Neural cell (in vitro differentiated cells): ENCODE measurements around the gene AMFR. TPM values are rescaled to one million over a fixed set of nuclear protein-coding genes. Genes with fewer than 3 reads are reported as not detected.

Experiments
- H2AFZ ChIP-seq: fragments of 200-600, 300-800 bp; sonication (generic), shearing (Covaris generic); 2 replicates; pipeline ENCODE4 v1.6.0; 2014; ENCODE audit warnings: low read depth, mild to moderate bottlenecking, antibody characterized with exemption, low read length, moderate library complexity
- H3F3A ChIP-seq: fragments of 200-600 bp; shearing (Covaris generic); 2 replicates; pipeline ENCODE4 v1.6.1; 2016; ENCODE audit warnings: mild to moderate bottlenecking, moderate library complexity, mixed read lengths, antibody characterized with exemption, low read length; ENCODE audit not compliant: insufficient read depth, poor library complexity, severe bottlenecking
- H3K27ac ChIP-seq: fragments of 200-600, 300-800 bp; sonication (generic), shearing (Covaris generic); 2 replicates; pipeline ENCODE4 v1.5.1; 2014; ENCODE audit warnings: mild to moderate bottlenecking, low read length, moderate library complexity
- H3K27me3 ChIP-seq: fragments of 300-800, 200-600 bp; sonication (generic), shearing (Covaris generic); 2 replicates; pipeline ENCODE4 v1.6.0; 2014; ENCODE audit warnings: mild to moderate bottlenecking, low read depth, low read length, moderate library complexity; ENCODE audit not compliant: insufficient read depth
- H3K36me3 ChIP-seq: fragments of 300-800, 200-600 bp; sonication (generic), shearing (Covaris generic); 2 replicates; pipeline ENCODE4 v1.5.1; 2014; ENCODE audit warnings: mild to moderate bottlenecking, antibody characterized with exemption, low read length, moderate library complexity; ENCODE audit not compliant: insufficient read depth
- H3K4me2 ChIP-seq: fragments of 300-800, 200-600 bp; sonication (generic), shearing (Covaris generic); 2 replicates; pipeline ENCODE4 v1.6.0; 2014; ENCODE audit warnings: mild to moderate bottlenecking, low read length
- H3K4me3 ChIP-seq: fragments of 300-800, 200-600 bp; sonication (generic), shearing (Covaris generic); 2 replicates; pipeline ENCODE4 v1.5.1; 2014; ENCODE audit warnings: mild to moderate bottlenecking, low read length, moderate library complexity
- H3K79me2 ChIP-seq: fragments of 200-600 bp; shearing (Covaris generic); replicated peaks from 2 replicates; pipeline ENCODE4 v1.6.0; 2014; ENCODE audit warnings: mild to moderate bottlenecking, low read length, moderate library complexity; ENCODE audit not compliant: insufficient read depth
- H3K9ac ChIP-seq: fragments of 300-800, 200-600 bp; sonication (generic), shearing (Covaris generic); 2 replicates; pipeline ENCODE4 v1.6.1; 2016; ENCODE audit warnings: mild to moderate bottlenecking, low read length, mixed read lengths
- H3K9me2 ChIP-seq: fragments of 200-600 bp; shearing (Covaris generic); 2 replicates; pipeline ENCODE4 v1.6.1; 2016; ENCODE audit warnings: mild to moderate bottlenecking, low read length, mixed read lengths; ENCODE audit not compliant: insufficient read depth
- H3K9me3 ChIP-seq: fragments of 200-600, 300-800 bp; sonication (generic), shearing (Covaris generic); 2 replicates; pipeline ENCODE4 v1.6.1; 2016; ENCODE audit warnings: mild to moderate bottlenecking, mixed run types, low read length, moderate library complexity, mixed read lengths
- H4K20me1 ChIP-seq: fragments of 200-600 bp; shearing (Covaris generic); 2 replicates; pipeline ENCODE4 v1.6.1; 2016; ENCODE audit warnings: mild to moderate bottlenecking, mixed run types; ENCODE audit not compliant: insufficient read depth
- CTCF ChIP-seq: fragments of 450-650 bp; IDR thresholded peaks from 2 replicates; pipeline ENCODE4 v1.5.1; 2014; ENCODE audit warnings: antibody characterized with exemption, mild to moderate bottlenecking, moderate library complexity; ENCODE audit not compliant: poor library complexity, severe bottlenecking
- EP300 ChIP-seq: fragments of 450-650 bp; conservative IDR thresholded peaks from 2 replicates; pipeline ENCODE4 v1.6.1; 2014; ENCODE audit warnings: antibody characterized with exemption, mild to moderate bottlenecking, moderate library complexity; ENCODE audit not compliant: poor library complexity, severe bottlenecking
- EZH2 ChIP-seq: fragments of 200-600, 300-800 bp; shearing (Covaris generic), sonication (generic); IDR thresholded peaks from 2 replicates; pipeline ENCODE4 v1.6.1; 2014; ENCODE audit warnings: antibody characterized with exemption, low read length, borderline replicate concordance, mild to moderate bottlenecking; ENCODE audit not compliant: insufficient read depth, poor library complexity, severe bottlenecking
- MXI1 ChIP-seq: fragments of 450-650 bp; conservative IDR thresholded peaks from 2 replicates; pipeline ENCODE4 v1.6.1; 2014; ENCODE audit warnings: antibody characterized with exemption, mild to moderate bottlenecking; ENCODE audit not compliant: poor library complexity, severe bottlenecking
- POLR2AphosphoS5 ChIP-seq: IDR thresholded peaks from 2 replicates; pipeline ENCODE4 v1.6.1; 2012
- RAD21 ChIP-seq: fragments of 450-650 bp; conservative IDR thresholded peaks from 2 replicates; pipeline ENCODE4 v1.6.1; 2014; ENCODE audit warnings: antibody characterized with exemption, mild to moderate bottlenecking, moderate library complexity
- SMC3 ChIP-seq: fragments of 450-650 bp; conservative IDR thresholded peaks from 2 replicates; pipeline ENCODE4 v1.6.1; 2014; ENCODE audit warnings: antibody characterized with exemption, mild to moderate bottlenecking, moderate library complexity; ENCODE audit not compliant: poor library complexity
- TAF1 ChIP-seq: IDR thresholded peaks from 2 replicates; pipeline ENCODE4 v1.6.1; 2012; ENCODE audit warnings: low read depth
- polyA plus RNA-seq: library from polyadenylated mRNA; depleted of rRNA; stranded (reverse); fragments of >200 nt; gene quantifications from 2 replicates; pipeline ENCODE4 v1.2.3, GENCODE V29; 2014
- TF ChIP-seq, protein P1 (sequence below): IDR thresholded peaks from 2 replicates; pipeline ENCODE4 v1.6.1; 2012; ENCODE audit warnings: borderline replicate concordance

AMFR gene
- polyA plus RNA-seq, 1 donor from 2014 or later, result 101 TPM

DNA sequence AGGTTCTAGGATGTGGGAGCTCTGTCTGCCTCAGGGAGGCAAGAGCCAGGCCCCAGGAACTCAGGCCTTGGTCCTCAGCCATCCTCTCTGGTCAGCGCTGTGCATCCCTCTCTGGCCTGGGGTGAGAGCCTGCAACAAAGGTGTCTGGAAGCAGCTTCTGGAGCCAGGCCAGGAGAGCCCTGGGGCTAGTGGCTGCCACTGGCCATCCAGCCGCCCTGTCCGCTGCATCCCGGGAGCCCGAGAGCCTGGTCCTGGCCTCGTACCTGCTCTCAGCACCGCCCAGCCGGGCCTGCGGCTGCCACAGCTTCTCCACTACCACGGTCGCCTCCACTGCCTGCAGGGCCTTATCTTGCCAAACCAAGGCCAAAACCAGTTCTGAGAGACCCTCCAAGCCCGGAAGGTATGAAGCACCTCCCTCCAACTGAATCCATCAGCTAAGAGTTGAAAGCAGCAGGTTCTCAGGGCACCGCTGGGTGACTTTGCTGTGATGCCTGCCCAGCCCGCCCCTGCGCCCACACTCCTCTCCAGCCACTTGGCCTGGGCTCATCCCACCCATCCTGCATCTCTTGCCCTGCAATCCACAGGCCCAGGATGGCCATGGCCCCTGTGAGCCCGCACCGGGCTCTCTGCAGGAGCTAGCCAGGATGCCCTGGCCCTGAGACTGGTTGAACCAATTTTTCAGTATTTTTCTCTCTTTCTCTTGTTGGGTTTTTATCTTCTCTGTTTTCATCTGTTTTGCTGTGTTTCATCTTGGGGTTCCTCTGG lies 85.7 kb downstream of the AMFR start:
- H2AFZ ChIP-seq, result no peak overlapping the region
- H3K27ac ChIP-seq, result no peak overlapping the region
- no peaks in the 10 kb centered on the region for H3K9me2 ChIP-seq
- H3K9ac ChIP-seq, result no peak overlapping the region
- no peaks in the 10 kb centered on the region for H4K20me1 ChIP-seq
- no peaks in the 10 kb centered on the region for H3K27me3 ChIP-seq
- no peak overlapping the region for H3K4me2 ChIP-seq
- no peak overlapping the region for H3K4me3 ChIP-seq
- no peaks in the 10 kb centered on the region for H3K79me2 ChIP-seq
- H3F3A ChIP-seq, result no peaks in the 10 kb centered on the region
- H3K36me3 ChIP-seq, result peaks cover 8% of the 10 kb centered on the region
- H3K9me3 ChIP-seq, result no peaks in the 10 kb centered on the region
- TF ChIP-seq CTCF, result no peak
- TF ChIP-seq EP300, result no peak
- TF ChIP-seq TAF1, result no peak
- TF ChIP-seq RAD21, result no peak
- TF ChIP-seq SMC3, result no peak
- TF ChIP-seq POLR2AphosphoS5, result no peak
- TF ChIP-seq, protein P1, sequence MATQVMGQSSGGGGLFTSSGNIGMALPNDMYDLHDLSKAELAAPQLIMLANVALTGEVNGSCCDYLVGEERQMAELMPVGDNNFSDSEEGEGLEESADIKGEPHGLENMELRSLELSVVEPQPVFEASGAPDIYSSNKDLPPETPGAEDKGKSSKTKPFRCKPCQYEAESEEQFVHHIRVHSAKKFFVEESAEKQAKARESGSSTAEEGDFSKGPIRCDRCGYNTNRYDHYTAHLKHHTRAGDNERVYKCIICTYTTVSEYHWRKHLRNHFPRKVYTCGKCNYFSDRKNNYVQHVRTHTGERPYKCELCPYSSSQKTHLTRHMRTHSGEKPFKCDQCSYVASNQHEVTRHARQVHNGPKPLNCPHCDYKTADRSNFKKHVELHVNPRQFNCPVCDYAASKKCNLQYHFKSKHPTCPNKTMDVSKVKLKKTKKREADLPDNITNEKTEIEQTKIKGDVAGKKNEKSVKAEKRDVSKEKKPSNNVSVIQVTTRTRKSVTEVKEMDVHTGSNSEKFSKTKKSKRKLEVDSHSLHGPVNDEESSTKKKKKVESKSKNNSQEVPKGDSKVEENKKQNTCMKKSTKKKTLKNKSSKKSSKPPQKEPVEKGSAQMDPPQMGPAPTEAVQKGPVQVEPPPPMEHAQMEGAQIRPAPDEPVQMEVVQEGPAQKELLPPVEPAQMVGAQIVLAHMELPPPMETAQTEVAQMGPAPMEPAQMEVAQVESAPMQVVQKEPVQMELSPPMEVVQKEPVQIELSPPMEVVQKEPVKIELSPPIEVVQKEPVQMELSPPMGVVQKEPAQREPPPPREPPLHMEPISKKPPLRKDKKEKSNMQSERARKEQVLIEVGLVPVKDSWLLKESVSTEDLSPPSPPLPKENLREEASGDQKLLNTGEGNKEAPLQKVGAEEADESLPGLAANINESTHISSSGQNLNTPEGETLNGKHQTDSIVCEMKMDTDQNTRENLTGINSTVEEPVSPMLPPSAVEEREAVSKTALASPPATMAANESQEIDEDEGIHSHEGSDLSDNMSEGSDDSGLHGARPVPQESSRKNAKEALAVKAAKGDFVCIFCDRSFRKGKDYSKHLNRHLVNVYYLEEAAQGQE, result no peak
- TF ChIP-seq EZH2, result no peak
- no peak for TF ChIP-seq MXI1

- Histone ChIP-seq H3K27ac (no peak overlapping the region), H3K4me2 (no peak overlapping the region), H3K9me3 (no peaks in the 10 kb centered on the region), H3K27me3 (no peaks in the 10 kb centered on the region), H3K9ac (no peak overlapping the region), H3F3A (no peaks in the 10 kb centered on the region), H3K79me2 (no peaks in the 10 kb centered on the region), H4K20me1 (no peaks in the 10 kb centered on the region), H2AFZ (no peak overlapping the region), H3K9me2 (no peaks in the 10 kb centered on the region), H3K36me3 (peaks cover 4% of the 10 kb centered on the region), H3K4me3 (no peak overlapping the region)
- TF ChIP-seq EZH2 (no peak), MXI1 (no peak), CTCF (no peak), TAF1 (no peak), POLR2AphosphoS5 (no peak), RAD21 (no peak), SMC3 (no peak), EP300 (no peak)
- TF ChIP-seq, protein P1, result no peak
Measured at GRCh38 chr16:56338566-56339318, 86.6 kb downstream of the AMFR start.
